ENCODE data around the gene THADA.

The THADA gene

GRCh38 chr2:43251171-43251731 lies 344.6 kb downstream of the THADA start:
- H3K4me3 ChIP-seq (ENCODE audit: low read depth, low read length) = no peak overlapping the region
- no peak for DNase-seq (ENCODE audit: low read depth)
- no peak for TF ChIP-seq CTCF (IDR thresholded peaks at IDR 0.05; ENCODE audit: insufficient read depth, low read depth, low read length, missing control alignments)

- TF ChIP-seq CTCF (IDR thresholded peaks at IDR 0.05; ENCODE audit: insufficient read depth, low read depth, low read length, missing control alignments) = no peak
- DNase-seq (ENCODE audit: low read depth) = no peak
- no peak overlapping the region for H3K4me3 ChIP-seq (ENCODE audit: low read depth, low read length)
These were observed 345.8 kb downstream of the THADA start for GRCh38 chr2:43250015-43250414.

- no peak for DNase-seq (ENCODE audit: low read depth)
- no peak overlapping the region for H3K4me3 ChIP-seq (ENCODE audit: low read depth, low read length)
- TF ChIP-seq CTCF (IDR thresholded peaks at IDR 0.05; ENCODE audit: insufficient read depth, low read depth, low read length, missing control alignments) = no peak
These were observed 347.2 kb downstream of the THADA start for GRCh38 chr2:43248621-43249020.

- no peak for TF ChIP-seq CTCF (IDR thresholded peaks at IDR 0.05; ENCODE audit: insufficient read depth, low read depth, low read length, missing control alignments)
- no peak overlapping the region for H3K4me3 ChIP-seq (ENCODE audit: low read depth, low read length)
- no peak for DNase-seq (ENCODE audit: low read depth)
These were observed 349.2 kb downstream of the THADA start for GRCh38 chr2:43246641-43247040.

GRCh38 chr2:43241558-43241957 lies 354.3 kb downstream of the THADA start:
- DNase-seq (ENCODE audit: low read depth) = no peak
- no peak for TF ChIP-seq CTCF (IDR thresholded peaks at IDR 0.05; ENCODE audit: insufficient read depth, low read depth, low read length, missing control alignments)
- H3K4me3 ChIP-seq (ENCODE audit: low read depth, low read length) = no peak overlapping the region

- no peak for DNase-seq (ENCODE audit: low read depth)
- H3K4me3 ChIP-seq (ENCODE audit: low read depth, low read length) = no peak overlapping the region
- no peak for TF ChIP-seq CTCF (IDR thresholded peaks at IDR 0.05; ENCODE audit: insufficient read depth, low read depth, low read length, missing control alignments)
These were observed 355.1 kb downstream of the THADA start for GRCh38 chr2:43240766-43241150.

Data from GM12865 (cell line).